Measurements from ENCODE around the gene CDADC1.
A peak's percentile ranks its signal among the peaks of the same experiment; 100 is the strongest.

CDADC1 gene

GRCh38 chr13:49218493-49219051 lies 29.2 kb upstream of the CDADC1 start:
- Histone ChIP-seq H3K27ac (ENCODE audit: low read depth, low read length) (no peak overlapping the region), H3K9ac (ENCODE audit: low read depth, low read length) (no peak overlapping the region), H3K27me3 (ENCODE audit: control insufficient read depth, insufficient read depth, low read length) (peaks cover 77% of the 10 kb centered on the region), H3K9me3 (ENCODE audit: control insufficient read depth, insufficient read depth, low read length) (no peaks in the 10 kb centered on the region), H3K36me3 (ENCODE audit: control insufficient read depth, insufficient read depth, low read length) (no peaks in the 10 kb centered on the region), H3K4me1 (ENCODE audit: control insufficient read depth, insufficient read depth, low read length) (peaks cover 18% of the 10 kb centered on the region), H3K4me3 (ENCODE audit: low read depth, low read length) (peak overlapping the region; percentile 61)

DNA sequence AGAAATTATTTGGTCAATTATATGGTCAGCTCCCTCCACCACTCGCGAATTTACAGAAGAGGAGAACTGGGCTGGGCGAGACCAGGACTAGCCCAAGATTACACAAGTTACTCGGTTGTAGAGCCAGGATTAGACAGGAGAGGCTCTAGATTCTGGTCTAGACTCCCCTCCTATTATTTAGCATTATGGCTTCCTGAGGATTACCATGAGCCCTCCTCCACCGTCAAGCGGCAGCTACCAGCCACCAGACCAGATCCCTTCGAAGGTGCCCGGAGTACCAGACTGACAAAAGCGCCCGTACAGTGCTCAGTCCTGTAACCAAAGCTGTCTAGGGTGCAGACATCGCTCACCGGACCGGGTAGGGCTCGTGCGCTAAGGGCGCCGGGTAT lies 28.1 kb upstream of the CDADC1 start:
- H3K9ac ChIP-seq (ENCODE audit: low read depth, low read length) = no peak overlapping the region
- H3K36me3 ChIP-seq (ENCODE audit: control insufficient read depth, insufficient read depth, low read length) = no peaks in the 10 kb centered on the region
- H3K4me3 ChIP-seq (ENCODE audit: low read depth, low read length) = peak overlapping the region; percentile 55
- H3K27ac ChIP-seq (ENCODE audit: low read depth, low read length) = no peak overlapping the region
- H3K27me3 ChIP-seq (ENCODE audit: control insufficient read depth, insufficient read depth, low read length) = peaks cover 87% of the 10 kb centered on the region
- H3K4me1 ChIP-seq (ENCODE audit: control insufficient read depth, insufficient read depth, low read length) = peaks cover 13% of the 10 kb centered on the region
- no peaks in the 10 kb centered on the region for H3K9me3 ChIP-seq (ENCODE audit: control insufficient read depth, insufficient read depth, low read length)

- Histone ChIP-seq H3K27me3 (ENCODE audit: control insufficient read depth, insufficient read depth, low read length) (peaks cover 92% of the 10 kb centered on the region), H3K4me3 (ENCODE audit: low read depth, low read length) (peak within 1 kb of the TSS; percentile 55), H3K4me1 (ENCODE audit: control insufficient read depth, insufficient read depth, low read length) (peaks cover 10% of the 10 kb centered on the region), H3K9me3 (ENCODE audit: control insufficient read depth, insufficient read depth, low read length) (no peaks in the 10 kb centered on the region), H3K36me3 (ENCODE audit: control insufficient read depth, insufficient read depth, low read length) (no peaks in the 10 kb centered on the region), H3K9ac (ENCODE audit: low read depth, low read length) (no peak within 1 kb of the TSS), H3K27ac (ENCODE audit: low read depth, low read length) (no peak within 1 kb of the TSS)
Observed at GRCh38 chr13:49220036-49220855, 27.5 kb upstream of the CDADC1 start, which contains the start of gene MLNR. MLNR (plus strand) TSS chr13:49220338; CDS start chr13:49220338, 0 bp downstream.

DNA sequence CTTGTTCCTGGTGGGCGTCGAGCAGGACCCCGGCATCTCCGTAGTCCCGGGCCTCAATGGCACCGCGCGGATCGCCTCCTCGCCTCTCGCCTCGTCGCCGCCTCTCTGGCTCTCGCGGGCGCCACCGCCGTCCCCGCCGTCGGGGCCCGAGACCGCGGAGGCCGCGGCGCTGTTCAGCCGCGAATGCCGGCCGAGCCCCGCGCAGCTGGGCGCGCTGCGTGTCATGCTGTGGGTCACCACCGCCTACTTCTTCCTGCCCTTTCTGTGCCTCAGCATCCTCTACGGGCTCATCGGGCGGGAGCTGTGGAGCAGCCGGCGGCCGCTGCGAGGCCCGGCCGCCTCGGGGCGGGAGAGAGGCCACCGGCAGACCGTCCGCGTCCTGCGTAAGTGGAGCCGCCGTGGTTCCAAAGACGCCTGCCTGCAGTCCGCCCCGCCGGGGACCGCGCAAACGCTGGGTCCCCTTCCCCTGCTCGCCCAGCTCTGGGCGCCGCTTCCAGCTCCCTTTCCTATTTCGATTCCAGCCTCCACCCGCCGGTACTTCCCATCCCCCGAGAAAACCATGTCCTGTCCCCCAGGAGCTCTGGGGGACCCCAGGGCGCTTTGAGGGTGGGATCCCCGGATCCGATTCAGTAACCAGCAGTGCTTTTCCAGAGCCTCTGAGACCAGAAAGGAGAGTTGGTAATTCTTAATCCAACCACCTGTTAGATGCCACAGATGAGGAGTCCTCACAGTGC lies 26.7 kb upstream of the CDADC1 start:
- Histone ChIP-seq H3K4me1 (ENCODE audit: control insufficient read depth, insufficient read depth, low read length) (peaks cover 10% of the 10 kb centered on the region), H3K36me3 (ENCODE audit: control insufficient read depth, insufficient read depth, low read length) (no peaks in the 10 kb centered on the region), H3K27me3 (ENCODE audit: control insufficient read depth, insufficient read depth, low read length) (peaks cover 96% of the 10 kb centered on the region), H3K27ac (ENCODE audit: low read depth, low read length) (no peak overlapping the region), H3K4me3 (ENCODE audit: low read depth, low read length) (peak overlapping the region; percentile 55), H3K9me3 (ENCODE audit: control insufficient read depth, insufficient read depth, low read length) (no peaks in the 10 kb centered on the region), H3K9ac (ENCODE audit: low read depth, low read length) (no peak overlapping the region)

DNA sequence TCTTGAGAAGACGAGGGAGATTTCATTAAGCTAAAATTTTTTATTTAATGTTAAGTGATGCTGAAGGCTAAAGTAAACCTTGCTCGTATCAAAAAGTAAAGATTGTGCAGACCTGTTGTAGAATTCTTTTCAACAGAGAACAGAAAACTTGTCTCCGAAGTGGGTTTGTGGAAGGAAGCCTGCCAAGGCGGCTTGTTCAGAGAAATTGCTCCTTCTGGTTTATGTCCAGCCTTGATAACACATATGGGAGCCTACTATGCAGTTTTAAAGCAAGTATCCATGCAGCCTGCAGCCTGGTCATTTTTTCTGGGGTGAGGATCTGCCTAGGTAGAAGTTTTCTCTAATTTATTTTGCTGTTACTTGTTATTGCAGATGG lies 26.1 kb upstream of the CDADC1 start:
- H3K27me3 ChIP-seq (ENCODE audit: control insufficient read depth, insufficient read depth, low read length) = peaks cover 90% of the 10 kb centered on the region
- peaks cover 10% of the 10 kb centered on the region for H3K4me1 ChIP-seq (ENCODE audit: control insufficient read depth, insufficient read depth, low read length)
- no peak overlapping the region for H3K9ac ChIP-seq (ENCODE audit: low read depth, low read length)
- H3K9me3 ChIP-seq (ENCODE audit: control insufficient read depth, insufficient read depth, low read length) = no peaks in the 10 kb centered on the region
- H3K36me3 ChIP-seq (ENCODE audit: control insufficient read depth, insufficient read depth, low read length) = no peaks in the 10 kb centered on the region
- H3K27ac ChIP-seq (ENCODE audit: low read depth, low read length) = no peak overlapping the region
- H3K4me3 ChIP-seq (ENCODE audit: low read depth, low read length) = no peak overlapping the region

DNA sequence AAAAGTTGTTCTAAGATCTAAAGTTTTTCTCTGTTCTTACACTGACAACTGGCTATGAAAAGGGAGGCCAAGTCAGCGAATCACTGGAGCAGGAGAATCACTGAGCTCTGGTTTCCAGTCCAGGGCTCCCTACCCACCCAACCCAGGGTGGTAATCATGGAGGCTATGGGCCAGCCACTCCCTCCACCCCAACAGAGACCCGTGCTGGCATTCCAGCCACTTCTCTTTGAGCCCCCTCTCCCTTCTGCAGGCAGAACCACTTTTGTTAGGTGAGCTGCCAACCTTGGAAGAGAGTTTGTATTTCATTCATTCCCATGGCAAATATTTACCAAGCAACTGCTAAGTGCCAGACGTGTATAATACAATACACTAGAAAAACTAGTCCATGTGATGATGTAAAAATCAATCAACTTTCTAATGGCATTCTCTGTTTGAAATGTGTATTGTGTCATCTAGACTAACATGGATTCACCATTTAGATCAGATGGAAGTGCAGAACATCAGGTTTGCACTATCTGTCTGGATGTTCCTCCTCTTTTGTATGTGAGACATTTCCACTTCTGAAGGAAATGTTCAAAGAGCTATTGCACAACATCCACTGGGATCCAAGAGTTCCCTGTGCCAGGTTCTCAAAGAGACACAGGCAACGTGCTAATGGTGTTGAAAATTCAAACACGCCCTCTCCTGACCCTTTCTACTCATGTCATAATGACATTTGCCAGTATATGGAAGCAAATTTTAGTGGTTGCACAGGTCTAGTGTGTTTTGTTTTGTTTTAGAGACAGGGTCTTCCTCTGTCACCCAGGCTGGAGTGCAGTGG lies 22.3 kb upstream of the CDADC1 start:
- Histone ChIP-seq H3K27ac (ENCODE audit: low read depth, low read length) (no peak overlapping the region), H3K4me1 (ENCODE audit: control insufficient read depth, insufficient read depth, low read length) (no peaks in the 10 kb centered on the region), H3K9ac (ENCODE audit: low read depth, low read length) (no peak overlapping the region), H3K36me3 (ENCODE audit: control insufficient read depth, insufficient read depth, low read length) (no peaks in the 10 kb centered on the region), H3K9me3 (ENCODE audit: control insufficient read depth, insufficient read depth, low read length) (no peaks in the 10 kb centered on the region), H3K27me3 (ENCODE audit: control insufficient read depth, insufficient read depth, low read length) (peaks cover 52% of the 10 kb centered on the region), H3K4me3 (ENCODE audit: low read depth, low read length) (no peak overlapping the region)

- Histone ChIP-seq H3K36me3 (ENCODE audit: control insufficient read depth, insufficient read depth, low read length) (no peaks in the 10 kb centered on the region), H3K9ac (ENCODE audit: low read depth, low read length) (no peak overlapping the region), H3K9me3 (ENCODE audit: control insufficient read depth, insufficient read depth, low read length) (no peaks in the 10 kb centered on the region), H3K4me3 (ENCODE audit: low read depth, low read length) (no peak overlapping the region), H3K27ac (ENCODE audit: low read depth, low read length) (no peak overlapping the region), H3K27me3 (ENCODE audit: control insufficient read depth, insufficient read depth, low read length) (peaks cover 40% of the 10 kb centered on the region), H3K4me1 (ENCODE audit: control insufficient read depth, insufficient read depth, low read length) (no peaks in the 10 kb centered on the region)
Observed at GRCh38 chr13:49226613-49227012, 21.1 kb upstream of the CDADC1 start.

GRCh38 chr13:49234741-49235140 lies 13.0 kb upstream of the CDADC1 start:
- Histone ChIP-seq H3K9ac (ENCODE audit: low read depth, low read length) (no peak overlapping the region), H3K4me3 (ENCODE audit: low read depth, low read length) (no peak overlapping the region), H3K27me3 (ENCODE audit: control insufficient read depth, insufficient read depth, low read length) (no peaks in the 10 kb centered on the region), H3K4me1 (ENCODE audit: control insufficient read depth, insufficient read depth, low read length) (no peaks in the 10 kb centered on the region), H3K27ac (ENCODE audit: low read depth, low read length) (no peak overlapping the region), H3K9me3 (ENCODE audit: control insufficient read depth, insufficient read depth, low read length) (no peaks in the 10 kb centered on the region), H3K36me3 (ENCODE audit: control insufficient read depth, insufficient read depth, low read length) (no peaks in the 10 kb centered on the region)

DNA sequence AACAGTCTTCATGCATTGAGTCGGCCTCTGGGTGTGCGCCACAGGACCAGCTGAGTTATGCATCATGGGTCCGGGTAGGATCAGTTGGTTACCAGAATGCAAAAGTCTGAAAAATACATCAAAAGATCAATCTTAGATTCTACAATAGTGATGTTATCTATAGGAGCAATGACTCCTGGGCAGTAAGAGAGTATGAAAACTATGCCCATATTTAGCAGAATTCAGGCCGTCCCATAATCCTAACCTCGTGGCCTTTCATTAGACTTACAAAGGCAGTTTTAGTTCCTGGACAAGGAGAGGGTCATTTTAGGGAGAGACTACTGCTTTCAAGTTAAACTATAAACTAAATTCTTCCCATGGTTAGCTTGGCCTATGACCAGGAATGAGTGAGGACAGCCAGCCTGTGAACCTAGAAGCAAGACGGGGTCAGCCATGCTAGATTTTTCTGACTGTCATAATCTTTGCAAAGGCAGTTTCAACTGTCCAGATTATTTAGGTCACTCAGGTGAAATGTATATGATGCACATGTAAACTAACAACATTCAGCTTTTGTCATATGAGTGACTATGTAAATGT lies 11.8 kb upstream of the CDADC1 start:
- no peak overlapping the region for H3K9ac ChIP-seq (ENCODE audit: low read depth, low read length)
- no peaks in the 10 kb centered on the region for H3K27me3 ChIP-seq (ENCODE audit: control insufficient read depth, insufficient read depth, low read length)
- no peaks in the 10 kb centered on the region for H3K4me1 ChIP-seq (ENCODE audit: control insufficient read depth, insufficient read depth, low read length)
- H3K27ac ChIP-seq (ENCODE audit: low read depth, low read length) = no peak overlapping the region
- H3K9me3 ChIP-seq (ENCODE audit: control insufficient read depth, insufficient read depth, low read length) = no peaks in the 10 kb centered on the region
- H3K36me3 ChIP-seq (ENCODE audit: control insufficient read depth, insufficient read depth, low read length) = no peaks in the 10 kb centered on the region
- H3K4me3 ChIP-seq (ENCODE audit: low read depth, low read length) = no peak overlapping the region

- Histone ChIP-seq H3K27me3 (ENCODE audit: control insufficient read depth, insufficient read depth, low read length) (no peaks in the 10 kb centered on the region), H3K9me3 (ENCODE audit: control insufficient read depth, insufficient read depth, low read length) (no peaks in the 10 kb centered on the region), H3K4me3 (ENCODE audit: low read depth, low read length) (no peak overlapping the region), H3K4me1 (ENCODE audit: control insufficient read depth, insufficient read depth, low read length) (no peaks in the 10 kb centered on the region), H3K9ac (ENCODE audit: low read depth, low read length) (no peak overlapping the region), H3K27ac (ENCODE audit: low read depth, low read length) (no peak overlapping the region), H3K36me3 (ENCODE audit: control insufficient read depth, insufficient read depth, low read length) (no peaks in the 10 kb centered on the region)
Observed at GRCh38 chr13:49238621-49239020, 9.1 kb upstream of the CDADC1 start.
